ENCODE data around the gene ZBTB20.

The ZBTB20 gene

GRCh38 chr3:114872050-114872449 lies 275.0 kb downstream of the ZBTB20 start:
- DNase-seq (ENCODE audit: low read depth in 2 of 2) = no peak

GRCh38 chr3:114867835-114868503 lies 279.1 kb downstream of the ZBTB20 start:
- DNase-seq (ENCODE audit: low read depth in 2 of 2) = no peak

GRCh38 chr3:114867359-114867758 lies 279.7 kb downstream of the ZBTB20 start:
- DNase-seq (ENCODE audit: low read depth in 2 of 2) = no peak

- DNase-seq (ENCODE audit: low read depth in 2 of 2) = no peak
Measured at GRCh38 chr3:114866430-114866829, 280.7 kb downstream of the ZBTB20 start.

GRCh38 chr3:114864970-114865369 lies 282.1 kb downstream of the ZBTB20 start:
- no peak for DNase-seq (ENCODE audit: low read depth in 2 of 2)

GRCh38 chr3:114863848-114864247 lies 283.2 kb downstream of the ZBTB20 start:
- DNase-seq (ENCODE audit: low read depth in 2 of 2) = no peak

GRCh38 chr3:114861666-114862065 lies 285.4 kb downstream of the ZBTB20 start:
- no peak for DNase-seq (ENCODE audit: low read depth in 2 of 2)

- DNase-seq (ENCODE audit: low read depth in 2 of 2) = no peak
Measured at GRCh38 chr3:114860531-114860930, 286.6 kb downstream of the ZBTB20 start.

GRCh38 chr3:114858329-114858728 lies 288.8 kb downstream of the ZBTB20 start:
- DNase-seq (ENCODE audit: low read depth in 2 of 2) = no peak

GRCh38 chr3:114857299-114857701 lies 289.8 kb downstream of the ZBTB20 start:
- no peak for DNase-seq (ENCODE audit: low read depth in 2 of 2)

- no peak for DNase-seq (ENCODE audit: low read depth in 2 of 2)
Measured at GRCh38 chr3:114856835-114857234, 290.3 kb downstream of the ZBTB20 start.

- DNase-seq (ENCODE audit: low read depth in 2 of 2) = no peak
Measured at GRCh38 chr3:114855839-114856238, 291.2 kb downstream of the ZBTB20 start.

GRCh38 chr3:114852966-114853365 lies 294.1 kb downstream of the ZBTB20 start:
- no peak for DNase-seq (ENCODE audit: low read depth in 2 of 2)

- no peak for DNase-seq (ENCODE audit: low read depth in 2 of 2)
Measured at GRCh38 chr3:114850898-114851297, 296.2 kb downstream of the ZBTB20 start.

- DNase-seq (ENCODE audit: low read depth in 2 of 2) = no peak
Measured at GRCh38 chr3:114848643-114849350, 298.3 kb downstream of the ZBTB20 start.

- DNase-seq (ENCODE audit: low read depth in 2 of 2) = no peak
Measured at GRCh38 chr3:114848082-114848481, 299.0 kb downstream of the ZBTB20 start.

GRCh38 chr3:114847564-114847963 lies 299.5 kb downstream of the ZBTB20 start:
- no peak for DNase-seq (ENCODE audit: low read depth in 2 of 2)

- no peak for DNase-seq (ENCODE audit: low read depth in 2 of 2)
Measured at GRCh38 chr3:114846779-114847178, 300.3 kb downstream of the ZBTB20 start.

GRCh38 chr3:114846252-114846651 lies 300.8 kb downstream of the ZBTB20 start:
- no peak for DNase-seq (ENCODE audit: low read depth in 2 of 2)

- no peak for DNase-seq (ENCODE audit: low read depth in 2 of 2)
Measured at GRCh38 chr3:114841515-114841914, 305.6 kb downstream of the ZBTB20 start.

- DNase-seq (ENCODE audit: low read depth in 2 of 2) = no peak
Measured at GRCh38 chr3:114839476-114839875, 307.6 kb downstream of the ZBTB20 start.

- DNase-seq (ENCODE audit: low read depth in 2 of 2) = no peak
Measured at GRCh38 chr3:114838025-114838424, 309.1 kb downstream of the ZBTB20 start.

GRCh38 chr3:114834175-114834940 lies 312.7 kb downstream of the ZBTB20 start:
- DNase-seq (ENCODE audit: low read depth in 2 of 2) = no peak

Measured in activated CD4-positive, alpha-beta T cell treated with anti-CD3 and anti-CD28 coated beads for 24 hours (primary cell).